ENCODE data around the gene TMEM135. TPM values are rescaled to one million over a fixed set of nuclear protein-coding genes. Genes with fewer than 3 reads are reported as not detected.

The TMEM135 gene
- total and polyA plus RNA-seq, 2 donors (not counting 1 experiment from before 2014, with no cell fraction given), result 2.7 to 19.5 TPM

- Mint-ChIP-seq H3K9me3 (ENCODE audit: insufficient read depth) (peaks cover 4% of the 10 kb centered on the region), H3K27me3 (no peaks in the 10 kb centered on the region), H3K27ac (no peak overlapping the region), H3K4me3 (no peak overlapping the region), H3K4me1 (peaks cover 10% of the 10 kb centered on the region)
- TF ChIP-seq CTCF (IDR thresholded peaks at IDR 0.05) (no peak), EZH2 (IDR thresholded peaks at IDR 0.05; ENCODE audit: borderline replicate concordance, insufficient read depth, low read depth, low read length, poor library complexity, severe bottlenecking) (no peak)
- Histone ChIP-seq H3K4me1 (ENCODE audit: control insufficient read depth in 2 of 2, insufficient read depth in 2 of 2, low read length in 2 of 2) (no peaks in the 10 kb centered on the region), H3K4me3 (ENCODE audit: control extremely low read depth in 1 of 5, extremely low read depth in 1 of 5, insufficient read depth in 1 of 5, low read depth in 2 of 5, low read length in 4 of 5) (no peak overlapping the region), H3K27ac (ENCODE audit: low read length in 2 of 2) (no peak overlapping the region), H3K27me3 (replicated peaks in 1 of 4; ENCODE audit: control extremely low read depth in 1 of 4, control insufficient read depth in 3 of 4, insufficient read depth in 4 of 4, low read length in 3 of 4) (no peaks in the 10 kb centered on the region), H3K9me3 (ENCODE audit: control extremely low read depth in 1 of 3, control insufficient read depth in 2 of 3, insufficient read depth in 1 of 3, low read length in 2 of 3) (peaks cover 2 to 4% (median 3%) of the 10 kb centered on the region in 3 donors), H3K79me2 (ENCODE audit: control insufficient read depth, insufficient read depth, low read length) (peaks cover 8% of the 10 kb centered on the region), H3K36me3 (replicated peaks in 1 of 2; ENCODE audit: control extremely low read depth in 1 of 2, control insufficient read depth in 1 of 2, extremely low read depth in 1 of 2, insufficient read depth in 2 of 2, low read length in 1 of 2) (peaks cover 0 to 1% of the 10 kb centered on the region in 2 experiments), H3K9ac (ENCODE audit: low read length) (no peak overlapping the region), H2AFZ (ENCODE audit: insufficient read depth, low read depth, low read length, poor library complexity, severe bottlenecking) (no peak overlapping the region), H4K20me1 (ENCODE audit: control insufficient read depth, insufficient read depth, low read length, poor library complexity, severe bottlenecking) (no peaks in the 10 kb centered on the region), H3K4me2 (replicated peaks; ENCODE audit: low read depth, low read length, poor library complexity, severe bottlenecking) (no peak overlapping the region)
- no peak for ATAC-seq (ENCODE audit: low read depth)
- no CpG with 5 or more reads among the region's 1 CpG for WGBS (ENCODE audit: insufficient coverage)
- DNase-seq, result no peak
- CTCF ChIA-PET, result interaction anchor here (0.6 kb wide), 1 partner anchor 147 kb away, joined by 3 read pairs; no protein-coding TSS in a partner anchor
- intact Hi-C loops (cut with micrococcal nuclease), result no loop called here
- POLR2A ChIA-PET, result no interaction called here
These were observed 104.9 kb downstream of the TMEM135 start for GRCh38 chr11:87142594-87142993.

DNA sequence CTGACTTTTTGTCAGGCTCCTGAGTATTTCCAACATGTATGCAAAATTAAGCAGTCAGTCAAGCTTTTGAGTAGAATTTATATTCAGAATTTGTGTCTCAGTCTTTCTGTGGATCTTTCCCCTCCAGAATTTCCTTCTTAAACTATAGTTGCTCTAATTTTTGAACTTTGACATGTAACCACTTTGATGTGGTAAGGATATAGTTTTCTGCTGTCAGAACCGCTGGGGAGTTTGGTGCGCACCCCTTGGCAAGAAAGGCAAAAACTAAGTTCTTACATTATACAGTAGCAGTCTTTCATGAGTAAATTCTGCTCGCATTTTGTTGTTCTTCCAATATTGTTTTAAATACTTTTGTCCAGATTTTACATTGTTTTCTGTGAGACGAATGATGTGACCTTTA, 105.9 kb downstream of the TMEM135 start:
- Mint-ChIP-seq H3K4me1 (peaks cover 10% of the 10 kb centered on the region), H3K27ac (no peak overlapping the region), H3K27me3 (no peaks in the 10 kb centered on the region), H3K4me3 (no peak overlapping the region), H3K9me3 (ENCODE audit: insufficient read depth) (peaks cover 4% of the 10 kb centered on the region)
- CTCF ChIA-PET, result no interaction called here
- peaks cover 8% of the 10 kb centered on the region for H3K79me2 ChIP-seq (ENCODE audit: control insufficient read depth, insufficient read depth, low read length)
- H4K20me1 ChIP-seq (ENCODE audit: control insufficient read depth, insufficient read depth, low read length, poor library complexity, severe bottlenecking), result no peaks in the 10 kb centered on the region
- no peaks in the 10 kb centered on the region for H3K4me1 ChIP-seq (ENCODE audit: control insufficient read depth in 2 of 2, insufficient read depth in 2 of 2, low read length in 2 of 2)
- WGBS (ENCODE audit: insufficient coverage), result no CpG with 5 or more reads among the region's 4 CpGs
- no peak overlapping the region for H3K4me3 ChIP-seq (ENCODE audit: control extremely low read depth in 1 of 5, extremely low read depth in 1 of 5, insufficient read depth in 1 of 5, low read depth in 2 of 5, low read length in 4 of 5)
- TF ChIP-seq EZH2 (IDR thresholded peaks at IDR 0.05; ENCODE audit: borderline replicate concordance, insufficient read depth, low read depth, low read length, poor library complexity, severe bottlenecking), result no peak
- no peak for TF ChIP-seq CTCF (IDR thresholded peaks at IDR 0.05)
- intact Hi-C loops (cut with micrococcal nuclease), result no loop called here
- no peak overlapping the region for H3K4me2 ChIP-seq (replicated peaks; ENCODE audit: low read depth, low read length, poor library complexity, severe bottlenecking)
- H2AFZ ChIP-seq (ENCODE audit: insufficient read depth, low read depth, low read length, poor library complexity, severe bottlenecking), result no peak overlapping the region
- no peak for DNase-seq
- H3K9ac ChIP-seq (ENCODE audit: low read length), result no peak overlapping the region
- no peak overlapping the region for H3K27ac ChIP-seq (ENCODE audit: low read length in 2 of 2)
- H3K9me3 ChIP-seq (ENCODE audit: control extremely low read depth in 1 of 3, control insufficient read depth in 2 of 3, insufficient read depth in 1 of 3, low read length in 2 of 3), result peaks cover 2 to 4% (median 2%) of the 10 kb centered on the region in 3 donors
- H3K36me3 ChIP-seq (replicated peaks in 1 of 2; ENCODE audit: control extremely low read depth in 1 of 2, control insufficient read depth in 1 of 2, extremely low read depth in 1 of 2, insufficient read depth in 2 of 2, low read length in 1 of 2), result no peaks in the 10 kb centered on the region
- no peak for ATAC-seq (ENCODE audit: low read depth)
- H3K27me3 ChIP-seq (replicated peaks in 1 of 4; ENCODE audit: control extremely low read depth in 1 of 4, control insufficient read depth in 3 of 4, insufficient read depth in 4 of 4, low read length in 3 of 4), result no peaks in the 10 kb centered on the region
- POLR2A ChIA-PET, result no interaction called here
